HG03108 (cell line): ENCODE measurements around the gene MYH14.
"Not testable (repeated sequence)": the region's sequence is repeated elsewhere in the genome, so short reads cannot be mapped to it uniquely, and the experiment has no call there.

ENCODE experiments used
- ATAC-seq: cut with Tn5 transposase; IDR thresholded peaks from one replicate; pipeline ENCODE4 v1.9.1; 2021; ENCODE audit warnings: moderate library complexity; ENCODE audit not compliant: unreplicated experiment

Gene MYH14

GRCh38 chr19:50330365-50331078 lies 127.1 kb downstream of the MYH14 start:
- ATAC-seq: peak; percentile 21

DNA sequence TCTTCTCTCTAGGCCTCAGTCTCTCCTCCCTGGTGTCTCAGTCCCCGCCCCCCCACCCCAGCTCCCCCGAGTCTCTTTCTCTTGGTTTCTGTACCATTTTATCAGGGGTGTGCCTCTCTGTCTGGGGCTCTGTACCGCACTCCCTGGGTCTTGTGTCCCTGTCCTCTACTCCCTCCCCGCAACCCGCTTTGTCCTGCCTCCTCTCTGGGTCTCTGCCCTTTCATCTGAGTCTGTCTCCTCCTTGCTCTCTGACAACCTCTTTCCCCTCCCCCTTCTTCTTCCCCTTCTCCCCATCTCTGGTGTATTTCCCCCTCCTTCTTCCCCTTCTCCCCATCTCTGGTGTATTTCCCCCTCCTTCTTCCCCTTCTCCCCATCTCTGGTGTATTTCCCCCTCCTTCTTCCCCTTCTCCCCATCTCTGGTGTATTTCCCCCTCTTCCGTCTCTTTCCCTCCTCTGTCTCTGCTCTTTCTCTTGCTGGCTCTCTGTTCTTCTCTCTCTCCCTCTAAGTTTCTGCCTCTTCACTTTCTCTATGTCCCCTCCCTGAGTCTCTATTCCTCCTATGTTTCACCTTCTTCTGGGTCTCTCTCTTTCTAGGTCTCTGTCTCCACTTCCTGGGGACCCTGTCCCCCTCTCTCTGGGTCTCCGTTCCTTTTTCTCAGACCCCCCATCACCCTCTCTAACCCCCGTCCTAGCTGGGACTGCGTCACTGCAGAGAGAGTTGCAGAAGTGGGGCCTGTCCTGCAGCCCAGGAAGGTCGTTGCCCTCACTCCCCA lies 128.0 kb downstream of the MYH14 start:
- no peak for ATAC-seq

GRCh38 chr19:50331994-50332243 lies 128.5 kb downstream of the MYH14 start:
- ATAC-seq: no peak

DNA sequence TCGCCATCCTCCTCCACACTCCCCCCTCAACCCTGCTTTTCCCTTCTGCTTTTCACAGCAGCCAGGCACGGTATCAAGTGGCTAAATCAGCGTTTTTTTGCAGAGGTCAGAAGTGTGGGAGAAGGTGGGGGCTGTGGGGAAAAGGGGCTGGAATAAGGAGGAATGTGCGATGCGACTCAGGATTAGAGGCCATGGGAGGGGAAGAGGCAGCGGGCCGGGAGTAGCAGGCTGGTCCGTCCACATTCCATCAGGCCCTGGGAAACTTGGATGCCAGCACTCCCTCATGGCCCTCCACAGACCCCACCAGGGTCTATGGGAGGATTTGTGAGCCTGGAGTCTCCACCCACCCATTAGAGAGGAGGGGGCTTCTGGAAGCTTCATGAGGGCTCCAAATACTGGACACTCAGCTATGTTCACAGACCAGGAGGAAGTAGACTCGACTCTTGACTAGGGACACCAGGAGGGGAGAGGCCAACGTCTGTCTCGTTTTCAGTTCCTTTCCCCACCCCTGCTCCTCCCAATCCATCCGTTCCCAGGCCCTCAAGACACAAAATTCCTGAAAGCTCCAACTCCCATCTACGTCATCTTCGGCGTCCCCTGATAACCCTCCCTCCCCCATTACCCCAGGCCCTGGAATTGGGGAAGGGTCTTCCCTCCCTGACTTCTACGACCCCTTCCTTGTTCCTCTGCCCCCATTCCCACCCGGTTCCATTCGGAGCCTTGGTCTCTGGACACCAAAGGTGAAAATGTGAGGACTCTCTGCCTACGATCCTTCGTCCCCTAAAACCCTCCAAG lies 129.0 kb downstream of the MYH14 start:
- ATAC-seq: no peak

DNA sequence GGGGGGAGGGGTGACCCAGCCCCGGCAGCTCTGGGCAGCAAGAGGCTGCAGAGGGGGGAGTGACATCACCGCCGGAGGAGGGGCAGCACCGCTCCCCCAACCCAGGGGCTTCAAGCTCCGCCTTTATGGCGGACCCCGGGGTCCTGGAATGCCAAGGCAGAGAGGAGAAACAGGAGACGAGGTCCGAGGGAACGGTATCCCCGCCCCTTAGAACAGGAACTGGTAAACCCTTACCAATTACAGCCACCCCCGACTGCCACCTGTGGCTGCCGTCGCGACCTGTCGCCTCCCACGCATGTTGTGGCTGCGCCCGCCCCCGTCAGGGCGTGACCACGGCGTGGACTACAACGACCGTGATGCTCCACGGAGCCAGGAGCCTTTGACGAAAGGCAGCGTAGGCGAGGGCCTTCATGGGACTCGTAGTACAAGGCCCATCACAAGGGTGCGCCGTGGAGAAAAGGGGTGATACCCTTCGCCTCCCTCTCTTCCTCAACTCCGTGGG lies 129.9 kb downstream of the MYH14 start:
- peak; percentile 40 for ATAC-seq

DNA sequence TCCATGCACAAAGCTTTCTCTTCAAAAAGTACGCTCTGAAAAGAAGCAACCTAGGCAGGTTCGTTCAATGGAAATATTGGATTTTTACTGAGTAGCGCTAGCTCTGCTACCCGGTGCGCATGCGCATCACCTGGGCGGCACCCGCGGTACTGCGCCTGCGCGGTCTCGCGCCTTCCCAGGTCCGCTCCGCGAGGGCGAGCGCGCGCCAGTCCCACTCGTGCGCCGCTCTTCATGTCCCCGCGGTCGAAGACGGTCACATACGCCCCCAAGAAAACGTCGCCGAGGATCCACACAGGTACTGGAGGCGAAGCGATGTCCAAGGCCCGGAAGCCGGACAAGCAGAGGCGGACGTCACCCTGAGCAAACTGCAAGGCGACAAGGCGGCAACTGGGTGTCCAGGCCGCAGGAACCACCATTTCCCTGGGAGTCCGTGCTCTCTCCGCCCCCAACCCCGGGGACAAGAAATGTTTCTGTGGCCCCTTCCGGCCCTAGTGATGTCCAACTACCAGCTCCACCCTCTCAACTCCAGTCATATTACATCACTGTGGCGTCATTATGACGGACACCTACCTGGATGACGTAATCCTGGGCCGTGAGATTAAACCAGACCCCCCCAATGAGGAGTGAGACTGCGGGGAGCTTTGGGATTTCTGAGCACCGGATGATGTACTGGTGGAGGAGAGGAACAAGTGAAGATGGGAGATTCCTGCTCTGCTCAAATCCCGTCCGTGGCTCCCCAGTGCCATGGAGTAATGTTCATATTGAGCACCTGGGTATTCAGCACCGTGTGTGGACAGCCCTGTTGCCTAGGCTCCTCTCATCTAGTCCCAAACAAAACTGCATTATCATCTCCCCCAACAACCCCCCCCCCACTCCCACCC lies 130.6 kb downstream of the MYH14 start:
- peak; percentile 19 for ATAC-seq

GRCh38 chr19:50334741-50335421 lies 131.5 kb downstream of the MYH14 start:
- ATAC-seq: no peak

- not testable (repeated sequence) for ATAC-seq
Measured at GRCh38 chr19:50337031-50337430, 133.6 kb downstream of the MYH14 start.

DNA sequence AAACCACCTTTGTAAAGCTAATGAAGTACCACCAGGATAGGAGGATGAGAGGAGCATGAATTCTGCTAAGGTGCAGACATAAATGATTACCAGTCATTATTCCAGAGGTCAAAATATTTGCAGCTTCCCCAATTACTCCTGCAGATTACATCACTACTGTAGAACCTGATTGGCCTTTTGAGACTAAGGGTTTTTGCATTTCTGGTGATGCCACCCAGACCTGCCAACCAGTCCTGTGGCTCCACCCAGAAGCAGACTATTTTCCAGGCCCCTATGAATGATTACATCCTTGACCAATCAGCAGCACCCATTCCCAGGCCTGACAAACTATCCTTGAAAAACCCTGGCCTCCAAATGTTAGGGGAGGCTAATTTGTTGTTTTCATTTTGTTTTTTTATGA lies 136.9 kb downstream of the MYH14 start:
- no peak for ATAC-seq

- peak; percentile 53 for ATAC-seq
Measured at GRCh38 chr19:50341091-50341564, 137.7 kb downstream of the MYH14 start.

GRCh38 chr19:50344661-50345318 lies 141.4 kb downstream of the MYH14 start:
- ATAC-seq: peak; percentile 51

DNA sequence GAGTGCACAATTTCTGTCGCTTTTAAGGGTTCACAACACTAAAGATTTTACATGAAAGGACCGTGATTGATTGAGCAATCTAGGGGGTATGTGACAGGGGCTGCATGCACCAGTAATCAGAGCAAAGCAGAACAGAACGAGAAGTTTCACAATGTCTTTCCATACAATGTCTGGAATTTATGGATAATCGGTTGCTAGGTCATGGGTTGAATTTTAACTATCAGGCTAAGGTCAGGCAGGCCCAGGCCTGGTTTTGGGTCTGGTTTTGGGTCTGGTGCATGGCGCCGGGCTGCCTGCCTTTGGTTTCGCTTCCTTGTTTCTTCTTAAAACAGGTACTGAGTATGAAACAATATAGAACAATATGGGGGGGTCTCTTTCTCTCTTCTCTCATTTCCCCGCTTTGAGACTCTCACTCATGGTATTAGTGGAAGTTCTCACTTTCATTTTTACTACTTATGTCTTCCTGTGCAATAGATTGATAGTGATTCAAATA lies 143.7 kb downstream of the MYH14 start:
- ATAC-seq: not testable (repeated sequence)

- no peak for ATAC-seq
Measured at GRCh38 chr19:50349277-50350057, 146.0 kb downstream of the MYH14 start.

GRCh38 chr19:50352242-50352641 lies 148.8 kb downstream of the MYH14 start:
- ATAC-seq: no peak

GRCh38 chr19:50353487-50353880 lies 150.1 kb downstream of the MYH14 start:
- ATAC-seq: not testable (repeated sequence)

- no peak for ATAC-seq
Measured at GRCh38 chr19:50356691-50357177, 153.3 kb downstream of the MYH14 start.

DNA sequence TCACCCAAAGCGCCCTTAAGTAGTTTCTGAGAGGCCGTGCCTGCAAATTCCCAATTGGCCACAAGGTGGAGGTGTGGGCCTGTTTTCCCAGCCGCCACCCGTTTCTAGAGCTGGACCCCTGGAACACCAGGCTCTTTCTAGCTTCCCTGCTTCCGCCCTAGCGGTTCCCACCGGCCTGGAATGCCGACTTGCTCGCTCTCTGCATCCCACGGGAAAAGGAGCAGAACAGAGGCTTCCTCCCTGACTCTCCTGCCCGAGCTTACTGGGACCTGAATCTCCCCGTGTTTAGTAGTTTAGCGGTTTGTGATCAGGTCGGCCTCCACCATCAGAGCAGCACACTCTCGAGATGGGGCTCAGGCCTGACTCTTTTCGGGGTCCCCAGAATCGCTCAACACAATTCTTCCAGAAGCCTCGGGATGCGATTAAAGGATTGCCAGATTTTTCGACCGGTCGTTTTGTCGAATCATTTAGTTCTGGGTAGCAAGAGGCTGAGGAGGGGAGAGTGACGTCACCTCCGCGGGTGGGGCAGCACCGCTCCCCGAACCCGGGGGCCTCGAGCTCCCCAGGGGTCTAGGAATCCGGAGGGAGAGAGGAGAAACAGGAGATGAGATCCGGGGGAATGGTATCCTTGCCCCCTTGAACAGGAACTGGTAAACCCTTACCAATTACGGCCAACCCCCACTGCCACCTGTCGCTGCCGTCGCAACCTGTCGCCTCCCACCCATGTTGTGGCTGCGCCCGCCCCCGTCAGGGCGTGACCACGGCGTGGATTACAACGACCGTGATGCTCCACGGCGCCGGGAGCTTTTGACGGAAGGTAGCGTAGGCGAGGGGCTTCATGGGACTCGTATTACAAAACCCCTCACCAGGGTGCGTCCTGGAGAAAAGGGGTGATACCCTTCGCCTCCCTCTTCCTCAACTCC lies 154.0 kb downstream of the MYH14 start:
- peak; percentile 46 for ATAC-seq
